Urinary bladder (tissue), 4 donors: ENCODE measurements around the gene KCNT1. TPM values are rescaled to one million over a fixed set of nuclear protein-coding genes. Genes with fewer than 3 reads are reported as not detected.

ENCODE experiments used
- DNase-seq: peaks from one replicate; pipeline ENCODE4 v3.0.0-alpha.2; 2015; ENCODE audit errors: extremely low spot score
- H3K27ac ChIP-seq: one replicate; pipeline ENCODE4 v1.5.1; 2013; ENCODE audit warnings: low read depth, mild to moderate bottlenecking, moderate library complexity
- H3K36me3 ChIP-seq: one replicate; pipeline ENCODE4 v1.6.1; 2013; ENCODE audit warnings: mild to moderate bottlenecking, moderate library complexity; ENCODE audit not compliant: insufficient read depth
- H3K4me1 ChIP-seq: one replicate; pipeline ENCODE4 v1.6.1; 2013; ENCODE audit warnings: mild to moderate bottlenecking, moderate library complexity; ENCODE audit not compliant: insufficient read depth
- H3K4me3 ChIP-seq: one replicate; pipeline ENCODE4 v1.5.1; 2013; ENCODE audit warnings: low read depth, low read length
- WGBS: extraction: QIAGEN DNeasy Blood & Tissue Kit; methylation state at CpG from one replicate; pipeline ENCODE4 v1.1.7; 2013; 5-methylcytosine and 5-hydroxymethylcytosine counted together
- polyA plus RNA-seq: library from polyadenylated mRNA; stranded (reverse); fragments of 200-250 nt; gene quantifications from one replicate; pipeline ENCODE4 v1.2.3, GENCODE V29; 2013
- total RNA-seq: library from RNA; depleted of rRNA; stranded (reverse); fragments of >200 nt; gene quantifications from one replicate; pipeline ENCODE4 v1.2.3, GENCODE V29; 2014
- donor health status: healthy with polysubstance abuse.
- donor health status: healthy.

Gene KCNT1
- total and polyA plus RNA-seq, 2 donors, result 0.37 to 0.58 TPM

DNA sequence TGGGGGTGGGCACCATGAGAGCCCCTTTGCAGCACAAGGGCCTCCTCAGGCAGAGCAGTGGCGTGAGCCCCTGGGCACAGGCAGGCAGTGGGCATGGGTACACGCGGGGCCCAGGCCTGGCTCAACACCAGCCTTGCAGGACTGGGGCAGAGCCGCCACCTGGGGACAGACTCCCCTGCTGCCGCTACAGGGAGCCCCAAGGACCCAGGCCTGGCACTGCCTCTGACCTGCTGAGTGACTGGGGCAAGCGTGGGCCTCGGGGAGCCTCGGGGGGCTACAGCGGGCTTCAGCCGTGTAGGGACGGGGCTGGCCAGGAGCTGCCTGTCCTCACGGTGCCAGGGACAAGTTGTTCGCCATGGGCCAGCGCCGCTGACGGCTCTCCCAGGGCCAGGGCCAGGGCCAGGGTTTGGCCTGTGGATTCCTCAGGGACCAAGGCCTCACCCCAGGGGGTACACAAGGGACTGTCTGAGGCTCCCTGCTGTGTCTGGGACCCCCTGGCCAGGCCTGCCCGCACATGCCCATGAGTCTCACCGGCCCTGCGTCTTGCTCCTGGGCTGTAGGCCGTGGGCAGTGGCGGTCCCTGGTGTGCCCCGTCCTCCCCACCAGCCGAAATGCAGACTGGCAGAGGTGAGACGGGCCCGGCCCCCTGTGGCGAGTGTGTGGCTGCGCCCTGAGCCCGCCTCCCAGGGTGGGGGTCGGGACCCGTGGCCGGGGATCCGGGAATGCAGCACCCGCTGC, 42.5 kb downstream of the KCNT1 start:
- no peak for DNase-seq
- WGBS, result 89% methylated on average over 33 of the region's 33 CpGs

DNA sequence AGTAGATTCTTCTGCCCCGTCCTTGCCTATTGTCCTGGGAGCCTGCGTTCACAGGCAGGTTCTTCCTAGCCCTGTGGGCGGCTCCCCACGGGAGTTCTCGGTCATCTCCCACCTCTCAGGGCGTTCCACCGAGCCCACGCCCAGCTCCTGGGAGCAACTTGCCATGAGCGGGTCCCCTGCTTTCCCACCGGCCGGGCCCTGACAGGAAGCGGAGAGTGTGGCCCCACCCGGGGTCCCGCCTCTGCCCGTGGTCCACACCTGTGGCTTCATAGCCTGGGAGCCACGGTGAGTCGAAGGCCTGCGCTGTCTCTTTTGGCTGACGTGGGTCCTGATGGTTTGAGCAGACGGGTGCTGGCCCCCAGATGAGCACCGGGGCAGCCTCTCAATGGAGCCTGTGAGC, 43.2 kb downstream of the KCNT1 start:
- H3K27ac ChIP-seq, result no peak overlapping the region
- DNase-seq, result no peak
- H3K4me1 ChIP-seq, result no peaks in the 10 kb centered on the region
- H3K36me3 ChIP-seq, result no peaks in the 10 kb centered on the region
- H3K4me3 ChIP-seq, result no peak overlapping the region
- 86% methylated on average over 21 of the region's 21 CpGs for WGBS

More for the DNA sequence above, 42.5 kb downstream of the KCNT1 start:
- Histone ChIP-seq H3K4me3 (no peak overlapping the region), H3K4me1 (no peaks in the 10 kb centered on the region), H3K27ac (no peak overlapping the region), H3K36me3 (no peaks in the 10 kb centered on the region)

DNA sequence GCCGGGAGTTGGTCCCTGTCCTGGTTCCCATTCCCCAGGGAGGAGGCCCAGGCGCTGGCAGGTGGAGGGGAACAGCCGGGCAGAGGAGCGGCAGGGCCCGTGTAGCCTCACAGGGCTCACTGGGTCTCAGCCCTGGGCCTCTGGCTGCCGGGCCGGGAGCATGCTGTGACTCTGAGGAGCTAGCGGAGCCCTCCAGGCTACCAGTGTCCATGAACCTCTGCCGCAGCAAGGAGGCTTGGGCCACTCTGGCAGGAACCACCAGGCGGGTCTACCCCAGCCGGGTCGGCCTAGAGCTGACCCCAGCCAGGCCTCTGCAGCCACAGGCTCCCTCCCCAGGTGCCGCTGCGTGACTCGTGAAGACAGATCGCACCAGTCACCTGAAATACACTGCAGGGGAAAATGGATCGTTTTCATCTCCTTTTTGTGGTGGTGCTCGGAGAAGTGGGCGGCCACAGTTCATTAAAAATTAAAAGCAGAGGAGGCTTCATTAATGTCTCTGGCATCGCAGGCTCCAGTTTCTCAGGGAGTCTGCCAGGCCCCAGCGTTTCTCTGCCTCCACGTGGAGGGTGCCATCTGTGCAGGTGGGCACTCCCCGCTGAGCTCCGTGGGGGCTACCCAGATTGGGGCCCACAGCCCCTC, 43.8 kb downstream of the KCNT1 start:
- Histone ChIP-seq H3K36me3 (no peaks in the 10 kb centered on the region), H3K4me1 (no peaks in the 10 kb centered on the region), H3K27ac (no peak overlapping the region), H3K4me3 (no peak overlapping the region)
- DNase-seq, result no peak
- 87% methylated on average over 24 of the region's 24 CpGs for WGBS

DNA sequence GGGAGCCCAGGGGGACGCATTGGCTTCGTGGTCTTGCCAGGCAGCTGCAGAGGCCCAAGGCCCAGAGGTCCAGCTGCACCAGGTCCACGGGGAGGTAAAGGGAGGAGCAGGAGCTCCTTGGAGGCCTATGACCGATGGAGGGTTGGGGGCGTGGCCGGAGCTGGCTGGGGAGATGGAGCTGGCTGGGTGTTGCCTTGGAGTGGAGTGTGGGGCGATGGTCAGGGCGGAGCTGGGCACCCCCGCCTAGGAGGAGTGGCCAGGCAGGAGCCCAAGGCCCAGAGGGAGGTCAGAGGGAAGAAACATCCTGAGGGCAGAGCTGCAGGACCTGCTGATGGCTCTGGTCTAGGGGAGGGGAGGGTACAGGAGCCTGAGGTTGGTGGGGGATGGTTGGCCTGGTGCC, 44.6 kb downstream of the KCNT1 start:
- Histone ChIP-seq H3K4me3 (no peak overlapping the region), H3K36me3 (no peaks in the 10 kb centered on the region), H3K27ac (no peak overlapping the region), H3K4me1 (no peaks in the 10 kb centered on the region)
- 67% methylated on average over 9 of the region's 9 CpGs for WGBS
- DNase-seq, result no peak

DNA sequence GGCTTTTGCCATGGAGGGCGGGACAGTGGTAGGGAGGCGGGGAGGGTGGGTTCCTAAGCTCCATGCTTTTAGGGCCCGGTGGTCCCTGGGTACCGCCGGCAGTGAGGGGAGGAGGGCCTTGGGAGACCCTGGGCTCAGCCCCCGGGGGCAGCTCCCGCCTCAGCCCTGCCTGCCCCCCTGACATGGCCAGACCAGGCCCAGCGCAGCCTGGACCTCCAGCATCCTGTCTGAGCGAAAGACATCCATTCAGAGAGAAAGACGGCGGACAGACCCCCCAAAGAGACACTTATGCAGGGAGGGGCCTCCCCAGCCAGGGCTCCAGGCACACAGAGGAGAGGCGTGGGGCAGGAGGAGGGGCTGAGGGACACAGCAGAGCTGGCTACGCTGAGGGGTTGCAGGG, 45.3 kb downstream of the KCNT1 start:
- Histone ChIP-seq H3K4me1 (no peaks in the 10 kb centered on the region), H3K36me3 (no peaks in the 10 kb centered on the region), H3K4me3 (no peak overlapping the region), H3K27ac (no peak overlapping the region)
- 61% methylated on average over 13 of the region's 13 CpGs for whole genome bisulfite sequencing
- DNase-seq, result no peak

- no peaks in the 10 kb centered on the region for H3K4me1 ChIP-seq
- 70% methylated on average over 16 of the region's 16 CpGs for WGBS
Observed at GRCh38 chr9:135748676-135749075, 46.7 kb downstream of the KCNT1 start.

DNA sequence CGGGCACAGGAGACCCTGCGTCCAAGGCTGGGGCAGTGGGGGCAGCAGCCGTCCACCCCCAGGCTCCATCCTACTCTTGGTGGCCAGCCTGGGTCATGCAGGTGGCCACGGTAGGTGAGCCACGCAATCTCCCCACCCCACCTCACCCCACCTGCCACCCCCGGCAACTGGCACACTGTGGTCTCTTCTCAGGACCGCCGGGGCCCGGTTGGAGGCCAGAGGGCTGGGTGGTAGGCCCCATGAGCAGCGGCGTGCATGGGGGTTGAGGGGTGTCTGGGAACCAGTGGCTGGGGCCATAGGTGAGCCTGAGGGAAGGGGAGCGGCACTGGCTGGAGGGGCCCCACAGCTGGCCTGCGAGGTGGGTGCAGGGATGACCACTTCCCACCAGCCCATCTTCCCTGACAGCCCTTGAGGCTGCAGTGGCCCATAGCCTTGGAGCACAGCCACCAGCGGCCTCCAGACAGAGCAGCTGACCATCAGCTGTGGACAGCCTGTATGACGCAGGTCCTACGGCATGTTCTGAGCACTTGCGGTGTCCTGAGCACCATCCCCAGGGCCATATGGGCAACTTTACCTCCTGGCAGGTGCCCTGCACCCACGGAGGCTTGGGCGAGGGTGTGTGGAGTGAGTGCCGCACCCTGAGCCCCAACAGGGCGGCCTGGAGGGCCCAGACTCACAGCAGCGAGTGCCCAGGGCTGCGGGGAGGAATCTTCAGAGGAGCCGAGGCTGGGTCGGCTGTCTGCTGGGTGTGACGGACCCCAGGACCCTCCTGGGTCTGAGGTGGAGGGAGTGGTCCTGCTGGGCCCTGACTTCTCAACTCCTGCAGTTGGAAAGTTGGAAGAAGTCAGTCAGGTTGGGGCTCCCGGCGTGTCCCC, 47.4 kb downstream of the KCNT1 start:
- WGBS, result 82% methylated on average over 28 of the region's 28 CpGs
- no peak for DNase-seq
- no peaks in the 10 kb centered on the region for H3K36me3 ChIP-seq
- H3K4me3 ChIP-seq, result no peak overlapping the region
- H3K4me1 ChIP-seq, result no peaks in the 10 kb centered on the region
- no peak overlapping the region for H3K27ac ChIP-seq

More at GRCh38 chr9:135748676-135749075, 46.7 kb downstream of the KCNT1 start:
- no peaks in the 10 kb centered on the region for H3K36me3 ChIP-seq
- no peak for DNase-seq
- H3K4me3 ChIP-seq, result no peak overlapping the region
- H3K27ac ChIP-seq, result no peak overlapping the region

DNA sequence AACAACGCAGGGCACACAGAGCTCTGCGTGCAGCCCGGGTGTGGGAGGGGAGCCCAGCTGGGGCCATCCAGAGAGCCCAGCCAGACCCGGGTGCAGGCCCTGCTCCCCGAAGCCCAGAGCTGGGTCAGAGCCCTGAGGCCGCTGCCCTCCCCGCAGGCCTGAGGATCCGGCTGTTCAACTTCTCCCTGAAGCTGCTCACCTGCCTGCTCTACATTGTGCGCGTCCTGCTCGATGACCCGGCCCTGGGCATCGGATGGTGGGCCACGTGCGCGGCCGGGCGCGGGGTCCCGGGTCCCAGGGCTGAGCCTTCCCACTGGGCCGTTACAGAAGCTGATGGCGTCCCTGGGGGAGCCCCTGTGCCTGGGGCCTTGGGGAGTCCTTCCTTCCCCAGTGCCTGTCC, 48.8 kb downstream of the KCNT1 start:
- H3K4me1 ChIP-seq, result no peaks in the 10 kb centered on the region
- no peaks in the 10 kb centered on the region for H3K36me3 ChIP-seq
- no peak overlapping the region for H3K4me3 ChIP-seq
- WGBS, result 84% methylated on average over 22 of the region's 22 CpGs
- DNase-seq, result no peak
- H3K27ac ChIP-seq, result no peak overlapping the region

- H3K4me1 ChIP-seq, result no peaks in the 10 kb centered on the region
- no peaks in the 10 kb centered on the region for H3K36me3 ChIP-seq
- H3K27ac ChIP-seq, result no peak overlapping the region
- DNase-seq, result no peak
- 54% methylated on average over 13 of the region's 13 CpGs for WGBS
- no peak overlapping the region for H3K4me3 ChIP-seq
Observed at GRCh38 chr9:135751501-135751900, 49.5 kb downstream of the KCNT1 start.

- no peaks in the 10 kb centered on the region for H3K4me1 ChIP-seq
Observed at GRCh38 chr9:135752281-135753204, 50.6 kb downstream of the KCNT1 start.

GRCh38 chr9:135753391-135754105, 51.6 kb downstream of the KCNT1 start:
- H3K4me3 ChIP-seq, result no peak overlapping the region
- no peak for DNase-seq
- H3K27ac ChIP-seq, result no peak overlapping the region
- WGBS, result 65% methylated on average over 14 of the region's 14 CpGs
- no peaks in the 10 kb centered on the region for H3K36me3 ChIP-seq
- no peaks in the 10 kb centered on the region for H3K4me1 ChIP-seq

More at GRCh38 chr9:135752281-135753204, 50.6 kb downstream of the KCNT1 start:
- 93% methylated on average over 8 of the region's 8 CpGs for WGBS
- Histone ChIP-seq H3K4me3 (no peak overlapping the region), H3K36me3 (no peaks in the 10 kb centered on the region), H3K27ac (no peak overlapping the region)
- no peak for DNase-seq

GRCh38 chr9:135756576-135756975, 54.6 kb downstream of the KCNT1 start:
- Histone ChIP-seq H3K4me1 (no peaks in the 10 kb centered on the region), H3K4me3 (no peak overlapping the region), H3K27ac (no peak overlapping the region), H3K36me3 (no peaks in the 10 kb centered on the region)
- no peak for DNase-seq
- 86% methylated on average over 10 of the region's 10 CpGs for WGBS
